Fibroblast of lung (primary cell): Measurements from ENCODE around the gene TENM4. TPM values are rescaled to one million over a fixed set of nuclear protein-coding genes. Genes with fewer than 3 reads are reported as not detected.

ENCODE experiments used
- DNase-seq, 2 donors: peaks; one replicate each; pipeline versions ENCODE4 v3.0.0 to v3.0.0-alpha.2; 2010; ENCODE audit warnings: low read depth in 2 of 2
- H2AFZ ChIP-seq: 2 replicates; pipeline ENCODE4 v1.5.1; 2012; ENCODE audit warnings: low read length, control low read depth, inconsistent platforms
- H3K27ac ChIP-seq: 2 replicates; pipeline ENCODE4 v1.5.1; 2011; ENCODE audit warnings: low read length, control low read depth; ENCODE audit not compliant: insufficient read depth
- H3K27me3 ChIP-seq: 2 replicates; pipeline ENCODE4 v1.5.1; 2011; ENCODE audit warnings: mild to moderate bottlenecking, low read length; ENCODE audit not compliant: control insufficient read depth, insufficient read depth
- H3K36me3 ChIP-seq: 2 replicates; pipeline ENCODE4 v1.5.1; 2011; ENCODE audit warnings: low read length; ENCODE audit not compliant: control insufficient read depth, insufficient read depth
- H3K4me1 ChIP-seq: 2 replicates; pipeline ENCODE4 v1.5.1; 2011; ENCODE audit warnings: low read length; ENCODE audit not compliant: control insufficient read depth, insufficient read depth; ENCODE audit errors: extremely low read depth
- H3K4me2 ChIP-seq: 2 replicates; pipeline ENCODE4 v1.5.1; 2011; ENCODE audit warnings: low read length, control low read depth; ENCODE audit not compliant: insufficient read depth; ENCODE audit errors: extremely low read depth
- H3K4me3 ChIP-seq, 4 experiments: fragments of 200-600 bp in 1 of 4; sonication (generic) in 1 of 4; replicated peaks in 1 of 4; 2 replicates each; pipeline ENCODE4 v1.5.1; 2011 to 2016; ENCODE audit warnings: low read length in 4 of 4, low read depth in 3 of 4, mild to moderate bottlenecking in 3 of 4, control low read depth in 2 of 4, inconsistent platforms in 1 of 4, mixed read lengths in 1 of 4; ENCODE audit not compliant: insufficient read depth in 1 of 4; ENCODE audit errors: control extremely low read depth in 1 of 4
- H3K79me2 ChIP-seq: 2 replicates; pipeline ENCODE4 v1.5.1; 2012; ENCODE audit warnings: mild to moderate bottlenecking, low read length, inconsistent platforms; ENCODE audit not compliant: control insufficient read depth, insufficient read depth
- H3K9ac ChIP-seq: 2 replicates; pipeline ENCODE4 v1.5.1; 2011; ENCODE audit warnings: mild to moderate bottlenecking, low read length, control low read depth; ENCODE audit not compliant: insufficient read depth
- H3K9me3 ChIP-seq: 2 replicates; pipeline ENCODE4 v1.5.1; 2012; ENCODE audit warnings: low read depth, low read length; ENCODE audit not compliant: control insufficient read depth, insufficient read depth
- H4K20me1 ChIP-seq: 2 replicates; pipeline ENCODE4 v1.5.1; 2011; ENCODE audit warnings: low read length; ENCODE audit not compliant: control insufficient read depth, insufficient read depth; ENCODE audit errors: extremely low read depth
- EZH2 ChIP-seq: IDR thresholded peaks from 2 replicates; pipeline ENCODE4 v1.5.1; 2012; ENCODE audit warnings: low read length, control low read depth, mild to moderate bottlenecking; ENCODE audit errors: missing control alignments
- polyA plus RNA-seq, 2 donors: library from polyadenylated mRNA; depleted of rRNA in 1 of 2; stranded (reverse) in 1 of 2; unstranded in 1 of 2; fragments of >200 nt; gene quantifications; 2 replicates each; pipeline ENCODE4 v1.2.1, GENCODE V29; 2011 to 2012; ENCODE audit warnings: missing spikeins in 1 of 2
- total RNA-seq: library from RNA; depleted of rRNA; stranded (reverse); fragments of >200 nt; gene quantifications from 2 replicates; pipeline ENCODE4 v1.2.1, GENCODE V29; 2014
- TF ChIP-seq, protein P1 (sequence below), 2 donors: IDR thresholded peaks in 1 of 2; conservative IDR thresholded peaks in 1 of 2; 1 replicate in 1 of 2; 2 replicates in 1 of 2; pipeline ENCODE4 v1.5.1; 2011 to 2012; ENCODE audit warnings: low read length in 2 of 2, control low read depth in 1 of 2, inconsistent platforms in 1 of 2, low read depth in 1 of 2, mild to moderate bottlenecking in 1 of 2

TENM4 gene
- total and polyA plus RNA-seq, 2 donors (not counting 1 experiment from before 2014, with no cell fraction given), result 4.6 to 48.4 TPM

DNA sequence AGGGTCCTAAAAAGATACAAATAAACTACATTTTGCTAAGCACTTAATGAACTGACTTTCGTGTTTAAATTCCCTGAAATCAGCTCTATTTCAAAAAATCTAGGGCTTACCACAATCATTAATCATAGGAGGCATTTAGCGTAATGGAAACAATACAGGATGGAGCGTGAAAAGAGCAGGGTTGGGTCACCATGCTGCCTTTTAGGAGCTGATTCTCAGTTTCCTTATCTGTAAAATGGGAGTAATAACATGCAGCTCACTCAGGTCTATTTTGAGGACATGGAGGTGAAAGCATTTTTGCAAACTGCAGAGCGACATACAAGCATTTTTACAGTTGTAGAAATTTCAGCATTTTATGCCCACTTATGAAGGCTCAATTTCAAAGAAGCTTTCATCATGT, 407.0 kb downstream of the TENM4 start:
- H3K4me1 ChIP-seq, result no peaks in the 10 kb centered on the region
- H3K27ac ChIP-seq, result no peak overlapping the region
- H3K36me3 ChIP-seq, result no peaks in the 10 kb centered on the region
- DNase-seq, result peak in 1 of 2 donors; percentile 42
- H3K9ac ChIP-seq, result no peak overlapping the region
- no peaks in the 10 kb centered on the region for H3K79me2 ChIP-seq
- no peak overlapping the region for H3K4me3 ChIP-seq
- H3K4me2 ChIP-seq, result no peak overlapping the region
- H3K27me3 ChIP-seq, result no peaks in the 10 kb centered on the region
- no peaks in the 10 kb centered on the region for H3K9me3 ChIP-seq
- TF ChIP-seq, protein P1, sequence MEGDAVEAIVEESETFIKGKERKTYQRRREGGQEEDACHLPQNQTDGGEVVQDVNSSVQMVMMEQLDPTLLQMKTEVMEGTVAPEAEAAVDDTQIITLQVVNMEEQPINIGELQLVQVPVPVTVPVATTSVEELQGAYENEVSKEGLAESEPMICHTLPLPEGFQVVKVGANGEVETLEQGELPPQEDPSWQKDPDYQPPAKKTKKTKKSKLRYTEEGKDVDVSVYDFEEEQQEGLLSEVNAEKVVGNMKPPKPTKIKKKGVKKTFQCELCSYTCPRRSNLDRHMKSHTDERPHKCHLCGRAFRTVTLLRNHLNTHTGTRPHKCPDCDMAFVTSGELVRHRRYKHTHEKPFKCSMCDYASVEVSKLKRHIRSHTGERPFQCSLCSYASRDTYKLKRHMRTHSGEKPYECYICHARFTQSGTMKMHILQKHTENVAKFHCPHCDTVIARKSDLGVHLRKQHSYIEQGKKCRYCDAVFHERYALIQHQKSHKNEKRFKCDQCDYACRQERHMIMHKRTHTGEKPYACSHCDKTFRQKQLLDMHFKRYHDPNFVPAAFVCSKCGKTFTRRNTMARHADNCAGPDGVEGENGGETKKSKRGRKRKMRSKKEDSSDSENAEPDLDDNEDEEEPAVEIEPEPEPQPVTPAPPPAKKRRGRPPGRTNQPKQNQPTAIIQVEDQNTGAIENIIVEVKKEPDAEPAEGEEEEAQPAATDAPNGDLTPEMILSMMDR (conservative IDR thresholded peaks at IDR 0.05 in 1 of 2, IDR thresholded peaks at IDR 0.05 in 1 of 2; ENCODE audit: low read depth in 1 of 2, low read length in 2 of 2), result no peak
- TF ChIP-seq EZH2, result no peak
- H4K20me1 ChIP-seq, result no peaks in the 10 kb centered on the region
- H2AFZ ChIP-seq, result no peak overlapping the region

- Histone ChIP-seq H4K20me1 (no peaks in the 10 kb centered on the region), H3K36me3 (peaks cover 2% of the 10 kb centered on the region)
- TF ChIP-seq, protein P1 (conservative IDR thresholded peaks at IDR 0.05 in 1 of 2, IDR thresholded peaks at IDR 0.05 in 1 of 2; ENCODE audit: low read depth in 1 of 2, low read length in 2 of 2), result no peak
- TF ChIP-seq EZH2, result no peak
Measured at GRCh38 chr11:79030448-79030847, 410.4 kb downstream of the TENM4 start.

GRCh38 chr11:79028225-79028624, 412.6 kb downstream of the TENM4 start:
- Histone ChIP-seq H3K27ac (no peak overlapping the region), H4K20me1 (no peaks in the 10 kb centered on the region), H2AFZ (no peak overlapping the region), H3K36me3 (peaks cover 2% of the 10 kb centered on the region), H3K79me2 (no peaks in the 10 kb centered on the region), H3K4me2 (no peak overlapping the region), H3K4me3 (no peak overlapping the region), H3K27me3 (no peaks in the 10 kb centered on the region), H3K4me1 (no peaks in the 10 kb centered on the region), H3K9ac (no peak overlapping the region), H3K9me3 (no peaks in the 10 kb centered on the region)
- TF ChIP-seq, protein P1 (conservative IDR thresholded peaks at IDR 0.05 in 1 of 2, IDR thresholded peaks at IDR 0.05 in 1 of 2; ENCODE audit: low read depth in 1 of 2, low read length in 2 of 2), result no peak
- TF ChIP-seq EZH2, result no peak
- no peak for DNase-seq

More at GRCh38 chr11:79030448-79030847, 410.4 kb downstream of the TENM4 start:
- Histone ChIP-seq H3K79me2 (no peaks in the 10 kb centered on the region), H3K9ac (no peak overlapping the region), H3K4me2 (no peak overlapping the region), H3K4me3 (no peak overlapping the region), H2AFZ (no peak overlapping the region), H3K9me3 (no peaks in the 10 kb centered on the region), H3K27ac (no peak overlapping the region), H3K27me3 (no peaks in the 10 kb centered on the region), H3K4me1 (no peaks in the 10 kb centered on the region)
- no peak for DNase-seq
